IPS DF 19.7 (cell line): ENCODE measurements around the gene OR6M1.

ENCODE experiments used
- DNase-seq: peaks from one replicate; pipeline ENCODE4 v3.0.0-alpha.2; 2013; ENCODE audit warnings: low read depth, low spot score

The OR6M1 gene

DNA sequence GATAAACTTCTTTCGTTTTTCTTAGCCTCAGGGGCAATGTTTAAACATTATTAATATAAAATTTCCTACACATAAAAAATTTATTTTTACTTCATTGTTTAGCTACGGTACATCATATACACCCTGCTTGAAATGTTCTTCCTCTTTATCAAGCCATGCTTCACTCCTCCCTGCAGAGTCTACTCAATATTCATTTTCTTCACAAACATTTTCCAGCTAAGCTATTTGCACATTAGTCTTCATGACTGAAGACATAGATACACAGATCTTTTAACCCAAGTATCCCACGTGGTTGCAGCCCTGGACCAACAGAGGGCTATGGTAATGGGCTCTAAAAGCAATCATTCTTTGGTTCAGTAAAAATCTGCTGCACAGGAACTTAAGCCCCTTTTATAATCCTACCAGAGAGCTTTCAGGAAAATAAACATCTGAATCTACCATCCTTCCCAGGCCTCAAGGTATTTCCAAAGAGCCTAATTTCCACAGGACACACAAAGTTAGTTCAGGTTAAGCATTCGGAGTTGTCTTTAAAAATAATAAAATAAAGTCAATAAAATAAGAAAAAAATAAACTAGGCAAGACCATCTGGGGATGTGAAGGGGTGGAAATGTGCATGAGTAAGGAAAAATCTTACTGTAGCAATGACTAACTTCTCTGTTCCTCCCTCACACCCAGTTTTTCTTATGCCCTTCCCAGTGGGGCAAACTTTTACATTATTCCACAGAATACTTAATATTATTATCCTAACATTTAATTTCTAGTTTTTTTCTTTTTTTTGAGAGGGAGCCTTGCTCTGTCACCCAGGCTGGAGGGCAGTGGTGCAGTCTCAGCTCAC, 30.2 kb downstream of the OR6M1 start:
- no peak for DNase-seq

DNA sequence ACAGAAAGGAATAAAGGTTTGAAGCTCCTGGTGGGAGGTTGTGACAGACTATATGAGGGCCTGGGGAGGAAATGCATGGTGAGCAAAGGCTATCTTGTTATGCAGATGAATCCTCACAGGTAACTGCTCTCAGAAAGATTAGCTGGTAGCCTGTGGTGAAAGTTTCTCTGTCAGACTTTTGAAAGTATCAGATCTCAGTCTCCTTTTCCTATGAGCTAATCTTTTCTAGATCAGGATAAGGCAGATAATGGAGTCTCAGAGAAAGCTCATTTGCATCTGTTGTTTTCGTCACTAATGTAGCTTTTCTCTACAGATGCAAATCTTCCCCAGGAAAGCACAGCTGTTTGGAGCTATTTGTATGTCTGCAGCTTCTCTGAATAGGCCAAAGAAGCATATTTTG, 30.9 kb downstream of the OR6M1 start:
- DNase-seq: peak; percentile 95

DNA sequence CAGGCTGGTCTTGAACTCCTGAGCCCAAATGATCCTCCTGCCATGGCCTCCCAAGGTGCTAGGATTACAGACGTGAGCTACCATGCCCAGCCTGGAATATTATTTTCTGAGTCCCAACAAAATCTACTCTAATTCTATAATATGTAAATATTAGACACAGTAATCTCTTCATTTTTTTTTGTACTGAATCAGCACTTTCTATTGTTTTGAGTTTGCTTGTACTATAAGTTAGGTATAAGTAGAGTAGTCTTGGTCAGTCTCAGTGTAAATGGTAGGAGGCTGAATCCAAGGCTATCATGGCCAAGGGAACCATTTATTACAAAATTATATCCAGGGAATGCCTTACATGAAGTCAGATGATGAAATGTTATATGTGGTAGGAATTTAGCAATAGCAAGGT, 32.2 kb downstream of the OR6M1 start:
- DNase-seq: no peak

DNA sequence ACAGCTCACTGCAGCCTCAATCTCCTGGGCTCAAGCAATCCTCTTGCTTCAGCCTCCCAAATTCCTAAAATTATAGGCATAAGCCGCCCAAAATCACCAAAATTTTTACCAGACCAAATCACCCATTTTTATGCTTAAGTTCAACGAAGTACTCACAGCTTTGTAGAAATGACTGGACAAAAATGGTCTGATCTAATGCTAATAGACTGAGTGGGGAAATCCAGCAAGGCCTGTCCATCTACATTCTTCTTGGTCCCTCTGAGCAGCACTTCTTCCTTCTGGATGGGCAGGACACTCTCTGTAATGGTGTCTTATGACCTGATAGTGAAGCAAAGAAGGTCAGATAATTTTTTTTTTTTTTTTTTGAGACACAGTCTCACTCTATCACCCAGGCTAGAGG, 33.1 kb downstream of the OR6M1 start:
- no peak for DNase-seq

DNA sequence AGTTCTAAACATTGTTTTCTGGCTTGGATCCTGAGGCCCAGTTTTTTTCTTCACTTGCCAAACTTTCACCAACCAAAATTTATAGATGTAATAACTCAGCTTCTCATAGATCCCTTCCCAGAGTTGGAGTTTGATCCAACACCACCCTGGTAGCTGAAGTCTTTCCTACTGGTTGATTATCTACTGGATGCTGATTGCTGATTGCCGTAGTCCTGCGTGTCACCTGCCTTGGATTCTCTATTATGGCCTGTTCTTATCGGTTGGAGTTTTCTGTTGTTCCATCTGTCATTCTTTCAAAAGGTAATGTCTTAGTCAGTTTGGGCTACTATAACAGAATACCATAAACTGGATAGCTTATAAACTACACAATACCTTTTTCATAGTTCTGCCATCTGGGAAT, 34.5 kb downstream of the OR6M1 start:
- no peak for DNase-seq

DNA sequence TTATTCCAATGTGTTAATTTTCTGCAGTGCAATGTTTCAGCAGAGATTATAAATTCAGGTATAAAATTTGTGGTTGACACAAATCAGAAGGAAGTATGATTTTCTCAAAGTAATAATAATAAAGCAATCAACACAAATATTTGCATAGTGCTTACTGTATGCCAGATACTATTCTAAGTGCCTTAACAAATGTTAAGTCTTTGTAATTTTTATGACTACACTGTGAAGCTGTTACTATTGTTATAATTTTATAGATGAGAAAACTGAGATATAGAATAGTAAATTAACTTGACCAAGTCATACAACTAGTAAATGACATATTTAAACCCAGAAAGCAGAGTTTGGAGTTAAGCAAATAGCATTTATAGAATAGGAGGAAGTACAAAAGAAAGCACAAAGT, 35.4 kb downstream of the OR6M1 start:
- no peak for DNase-seq

DNA sequence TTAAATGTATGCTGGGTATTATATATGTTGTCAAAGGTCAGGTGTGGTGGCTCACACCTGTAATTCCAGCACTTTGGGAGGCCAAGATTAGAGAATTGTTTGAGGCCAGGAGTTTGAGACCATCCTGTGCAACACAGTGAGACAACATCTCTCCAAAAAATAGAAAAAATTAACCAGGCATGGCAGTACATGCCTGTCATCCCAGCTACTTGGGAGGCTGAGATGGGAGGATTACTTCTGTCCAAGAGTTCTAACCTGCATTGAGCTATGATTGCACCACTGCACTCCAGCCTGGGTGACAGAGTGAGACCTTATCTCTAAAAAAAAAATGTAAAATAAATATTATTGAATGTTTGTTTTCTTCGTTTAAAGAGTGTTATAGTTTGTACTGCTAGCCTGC, 40.5 kb downstream of the OR6M1 start:
- DNase-seq: no peak

DNA sequence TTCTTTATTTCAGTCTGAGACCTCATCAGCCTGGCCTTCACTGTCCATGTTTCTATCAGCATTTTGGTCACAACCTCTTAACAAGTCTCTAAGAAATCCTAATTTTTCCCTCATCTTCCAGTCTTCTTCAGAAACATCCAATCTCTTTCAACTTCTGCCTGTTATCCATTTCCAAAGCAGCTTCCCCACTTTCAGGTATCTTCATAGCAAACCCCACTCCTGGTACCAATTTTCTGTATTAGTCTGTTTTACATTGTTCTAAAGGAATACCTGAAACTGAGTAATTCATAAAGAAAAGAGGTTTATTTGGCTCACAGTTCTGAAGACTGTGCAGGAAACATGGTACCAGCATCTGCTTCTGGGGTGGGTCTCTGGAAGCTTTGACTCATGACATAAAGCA, 43.7 kb downstream of the OR6M1 start:
- DNase-seq: no peak

DNA sequence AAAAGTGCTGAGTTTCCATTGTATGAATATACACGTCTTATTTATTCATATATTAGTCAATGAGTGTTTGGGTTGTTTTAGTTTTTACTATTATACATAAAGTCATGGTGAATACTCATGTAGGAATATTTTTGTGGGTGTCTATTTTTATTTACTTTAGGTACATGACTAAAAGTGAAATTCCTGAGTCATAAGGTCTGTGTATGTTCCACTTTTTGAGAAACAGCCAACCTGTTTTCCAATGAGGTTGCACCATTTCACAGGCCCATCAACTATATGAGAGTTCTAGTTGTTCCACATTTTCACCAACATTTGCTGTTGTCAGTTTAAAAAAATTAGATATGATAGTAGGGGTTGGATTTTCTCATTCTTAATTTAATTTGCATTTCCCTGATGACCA, 45.3 kb downstream of the OR6M1 start:
- no peak for DNase-seq

DNA sequence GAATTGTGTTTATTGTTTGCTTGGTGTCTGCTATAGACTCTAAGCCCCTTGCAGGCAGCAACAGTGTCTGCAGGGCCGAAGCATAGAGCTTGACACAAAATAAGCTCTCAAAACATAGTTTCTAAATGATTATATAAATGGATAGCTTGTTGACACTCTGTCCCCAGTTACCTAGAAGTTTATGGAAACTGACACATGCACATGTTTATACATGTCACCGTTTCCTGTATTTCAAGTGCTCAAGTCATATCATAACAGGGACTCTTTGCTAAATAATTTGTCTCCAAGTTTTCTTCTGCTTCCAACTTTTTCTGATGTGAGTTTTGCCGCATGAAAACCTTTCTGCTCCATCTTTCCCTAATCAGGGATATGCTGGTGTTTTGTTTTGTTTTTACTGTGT, 48.2 kb downstream of the OR6M1 start:
- DNase-seq: no peak

DNA sequence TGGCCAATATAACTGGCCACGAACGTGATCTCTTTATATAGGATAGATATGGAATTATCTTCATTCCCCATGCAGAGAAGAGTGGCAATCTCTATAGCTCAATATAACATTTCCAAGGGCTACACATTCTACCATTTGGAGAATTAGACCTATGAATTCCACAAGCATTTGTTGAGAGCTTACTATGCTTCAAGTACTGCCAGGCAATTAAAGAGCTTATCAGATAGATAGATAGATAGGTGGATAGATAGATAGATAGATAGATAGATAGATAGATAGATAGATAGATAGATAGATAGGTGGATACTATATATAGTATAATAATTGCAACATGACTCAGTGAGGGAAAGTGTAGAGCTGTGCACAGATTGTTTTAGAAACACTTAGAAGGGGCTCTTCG, 50.3 kb downstream of the OR6M1 start:
- no peak for DNase-seq
